H1 (cell line): ENCODE measurements around the gene DMPK. TPM values are rescaled to one million over a fixed set of nuclear protein-coding genes. Genes with fewer than 3 reads are reported as not detected.

ENCODE experiments used
- CTCF ChIA-PET: fragments of 300-600 bp; sonication (Branson Sonifier 250); formaldehyde crosslinking; loops from one replicate; lab custom pipeline; 2021; ENCODE audit not compliant: partially characterized antibody; lab: Charles Lee
- POLR2A ChIA-PET: fragments of 300-600 bp; sonication (Branson Sonifier 250); formaldehyde crosslinking; loops from one replicate; lab custom pipeline; 2021; ENCODE audit warnings: inconsistent platforms; ENCODE audit not compliant: partially characterized antibody; lab: Charles Lee
- DNase-seq, 2 experiments: peaks; one replicate each; pipeline versions ENCODE4 v3.0.0 to v3.0.0-alpha.2; 2010 to 2022; ENCODE audit warnings: low spot score in 2 of 2, low read depth in 1 of 2, mixed read lengths in 1 of 2
- FAIRE-seq: peaks from 2 replicates; lab custom pipeline; 2011; peaks lifted over from hg19 to GRCh38; lab: Jason Lieb, UNC
- H2AFZ ChIP-seq: 2 replicates; pipeline ENCODE4 v1.8.1; 2012; ENCODE audit warnings: low read length, inconsistent platforms
- H2AK5ac ChIP-seq: 2 replicates; pipeline ENCODE4 v1.6.1; 2013; ENCODE audit warnings: low read depth, low read length
- H2BK120ac ChIP-seq: replicated peaks from 2 replicates; pipeline ENCODE3; 2013; ENCODE audit warnings: low read depth, low read length, inconsistent platforms
- H2BK12ac ChIP-seq: 2 replicates; pipeline ENCODE4 v1.6.1; 2013; ENCODE audit warnings: low read depth, low read length
- H2BK15ac ChIP-seq: 2 replicates; pipeline ENCODE4 v1.6.1; 2013; ENCODE audit warnings: low read length
- H2BK20ac ChIP-seq: 2 replicates; pipeline ENCODE4 v1.6.1; 2013; ENCODE audit warnings: low read length
- H2BK5ac ChIP-seq: 2 replicates; pipeline ENCODE4 v1.6.1; 2013; ENCODE audit warnings: low read depth, low read length
- H3K14ac ChIP-seq: 2 replicates; pipeline ENCODE4 v1.6.1; 2013; ENCODE audit warnings: inconsistent platforms; ENCODE audit not compliant: insufficient read length
- H3K18ac ChIP-seq: 2 replicates; pipeline ENCODE4 v1.6.1; 2013; ENCODE audit warnings: low read length; ENCODE audit errors: extremely low read depth
- H3K23ac ChIP-seq: 2 replicates; pipeline ENCODE4 v1.6.1; 2013; ENCODE audit warnings: inconsistent platforms; ENCODE audit not compliant: insufficient read length
- H3K23me2 ChIP-seq: 2 replicates; pipeline ENCODE4 v1.6.1; 2013; ENCODE audit warnings: low read depth, low read length
- H3K27ac ChIP-seq: 2 replicates; pipeline ENCODE4 v1.6.1; 2011; ENCODE audit warnings: low read depth, low read length, inconsistent platforms
- H3K27me3 ChIP-seq, 4 experiments: replicated peaks in 1 of 4; 1 replicate in 1 of 4; 2 replicates in 3 of 4; pipeline versions ENCODE4 v1.6.1 to v1.8.1; 2011 to 2013; ENCODE audit warnings: low read length in 3 of 4, mild to moderate bottlenecking in 3 of 4, inconsistent platforms in 2 of 4, mixed read lengths in 2 of 4, moderate library complexity in 1 of 4; ENCODE audit not compliant: control insufficient read depth in 3 of 4, insufficient read depth in 3 of 4; ENCODE audit errors: extremely low read depth in 1 of 4
- H3K36me3 ChIP-seq, 4 experiments: 2 replicates each; pipeline versions ENCODE4 v1.6.1 to v1.8.1; 2011 to 2013; ENCODE audit warnings: mild to moderate bottlenecking in 4 of 4, low read length in 3 of 4, moderate library complexity in 2 of 4, control low read depth in 1 of 4, inconsistent platforms in 1 of 4; ENCODE audit not compliant: insufficient read depth in 4 of 4, control insufficient read depth in 2 of 4
- H3K4ac ChIP-seq: replicated peaks from 2 replicates; pipeline ENCODE3; 2013; ENCODE audit warnings: low read length, low read depth, mixed read lengths, inconsistent platforms; ENCODE audit not compliant: insufficient read length
- H3K4me1 ChIP-seq, 4 experiments: replicated peaks in 1 of 4; 1 replicate in 1 of 4; 2 replicates in 3 of 4; pipeline versions ENCODE4 v1.6.1 to v1.8.1; 2011 to 2013; ENCODE audit warnings: low read length in 3 of 4, inconsistent platforms in 2 of 4, mixed read lengths in 1 of 4; ENCODE audit not compliant: insufficient read depth in 4 of 4, control insufficient read depth in 3 of 4
- H3K4me2 ChIP-seq, 2 experiments: 2 replicates each; pipeline versions ENCODE4 v1.6.1 to v1.8.1; 2011 to 2013; ENCODE audit warnings: low read depth in 2 of 2, low read length in 2 of 2, control low read depth in 1 of 2, inconsistent platforms in 1 of 2, mild to moderate bottlenecking in 1 of 2; ENCODE audit not compliant: insufficient read depth in 1 of 2
- H3K4me3 ChIP-seq, 4 experiments: fragments of 200-600, 300-600 bp in 1 of 4; sonication (generic), shearing (Covaris generic), sonication (Bioruptor Twin) in 1 of 4; 2 replicates each; pipeline versions ENCODE4 v1.5.1 to v1.8.1; 2011 to 2016; ENCODE audit warnings: low read length in 4 of 4, low read depth in 3 of 4, control low read depth in 2 of 4, inconsistent platforms in 2 of 4, mild to moderate bottlenecking in 2 of 4, mixed read lengths in 1 of 4, moderate library complexity in 1 of 4; ENCODE audit not compliant: insufficient read depth in 2 of 4; ENCODE audit errors: extremely low read depth in 1 of 4
- H3K56ac ChIP-seq: replicated peaks from 2 replicates; pipeline ENCODE3; 2013; ENCODE audit warnings: low read depth, mild to moderate bottlenecking, mixed read lengths, low read length, inconsistent platforms; ENCODE audit not compliant: insufficient read length
- H3K79me1 ChIP-seq: 2 replicates; pipeline ENCODE4 v1.6.1; 2013; ENCODE audit warnings: low read depth, low read length, control low read depth
- H3K79me2 ChIP-seq, 2 experiments: 2 replicates each; pipeline versions ENCODE4 v1.6.1 to v1.8.1; 2012 to 2013; ENCODE audit warnings: low read length in 2 of 2, mild to moderate bottlenecking in 2 of 2, inconsistent platforms in 1 of 2; ENCODE audit not compliant: insufficient read depth in 2 of 2, control insufficient read depth in 1 of 2
- H3K9ac ChIP-seq, 4 experiments: replicated peaks in 1 of 4; 1 replicate in 1 of 4; 2 replicates in 3 of 4; pipeline versions ENCODE4 v1.6.1 to v1.8.1; 2011 to 2013; ENCODE audit warnings: low read depth in 3 of 4, low read length in 3 of 4, control low read depth in 2 of 4, mild to moderate bottlenecking in 2 of 4, moderate library complexity in 2 of 4, inconsistent platforms in 1 of 4; ENCODE audit errors: extremely low read depth in 1 of 4
- H3K9me3 ChIP-seq, 2 experiments: 2 replicates each; pipeline versions ENCODE4 v1.6.1 to v1.8.1; 2012 to 2013; ENCODE audit warnings: mild to moderate bottlenecking in 2 of 2, moderate library complexity in 2 of 2, control low read depth in 1 of 2, inconsistent platforms in 1 of 2, low read depth in 1 of 2, low read length in 1 of 2, mixed read lengths in 1 of 2; ENCODE audit not compliant: insufficient read depth in 2 of 2
- H4K20me1 ChIP-seq, 2 experiments: replicated peaks in 1 of 2; 2 replicates each; pipeline versions ENCODE3 to v1.8.1; 2011 to 2013; ENCODE audit warnings: inconsistent platforms in 2 of 2, low read length in 2 of 2, mild to moderate bottlenecking in 1 of 2; ENCODE audit not compliant: insufficient read depth in 2 of 2, control insufficient read depth in 1 of 2
- H4K5ac ChIP-seq: 2 replicates; pipeline ENCODE4 v1.6.1; 2013; ENCODE audit warnings: low read length, low read depth, mixed read lengths, inconsistent platforms; ENCODE audit not compliant: insufficient read length
- H4K8ac ChIP-seq: 2 replicates; pipeline ENCODE4 v1.8.0; 2013; ENCODE audit warnings: mild to moderate bottlenecking, moderate library complexity, low read length, inconsistent platforms; ENCODE audit not compliant: insufficient read depth; ENCODE audit errors: extremely low read depth
- H4K91ac ChIP-seq: replicated peaks from 2 replicates; pipeline ENCODE3; 2013; ENCODE audit warnings: low read length, mixed read lengths, inconsistent platforms; ENCODE audit not compliant: insufficient read length
- ATF3 ChIP-seq: IDR thresholded peaks from 2 replicates; pipeline ENCODE4 v1.6.1; 2011; ENCODE audit warnings: low read depth, mild to moderate bottlenecking, low read length; ENCODE audit not compliant: insufficient read depth
- CEBPB ChIP-seq: IDR thresholded peaks from 2 replicates; pipeline ENCODE4 v1.6.1; 2012; ENCODE audit warnings: low read depth, low read length
- EP300 ChIP-seq, 2 experiments: IDR thresholded peaks; 1 replicate in 1 of 2; 2 replicates in 1 of 2; pipeline ENCODE4 v1.6.1; 2011 to 2012; ENCODE audit warnings: low read depth in 2 of 2, low read length in 2 of 2, mild to moderate bottlenecking in 2 of 2, borderline replicate concordance in 1 of 2, inconsistent platforms in 1 of 2, moderate library complexity in 1 of 2
- POLR2A ChIP-seq, 2 experiments: IDR thresholded peaks; 1 replicate in 1 of 2; 2 replicates in 1 of 2; pipeline ENCODE4 v1.6.1; 2011; ENCODE audit warnings: low read depth in 2 of 2, low read length in 2 of 2, mild to moderate bottlenecking in 2 of 2; ENCODE audit errors: control extremely low read depth in 1 of 2
- RAD21 ChIP-seq, 2 experiments: IDR thresholded peaks in 1 of 2; conservative IDR thresholded peaks in 1 of 2; 2 replicates each; pipeline ENCODE4 v1.6.1; 2011; ENCODE audit warnings: low read depth in 2 of 2, low read length in 2 of 2, improper control_type of control experiment in 1 of 2, inconsistent platforms in 1 of 2, mild to moderate bottlenecking in 1 of 2, moderate library complexity in 1 of 2
- RFX5 ChIP-seq: IDR thresholded peaks from 2 replicates; pipeline ENCODE4 v1.6.1; 2011; ENCODE audit warnings: low read depth, low read length, improper control_type of control experiment, borderline replicate concordance
- SIX5 ChIP-seq: IDR thresholded peaks from 2 replicates; pipeline ENCODE4 v1.6.1; 2011; ENCODE audit warnings: mild to moderate bottlenecking, low read depth, low read length
- SP4 ChIP-seq: IDR thresholded peaks from 2 replicates; pipeline ENCODE4 v1.6.1; 2012; ENCODE audit warnings: low read length, inconsistent platforms
- TBP ChIP-seq: IDR thresholded peaks from 2 replicates; pipeline ENCODE4 v1.6.1; 2011; ENCODE audit warnings: low read depth, low read length, improper control_type of control experiment
- TEAD4 ChIP-seq: IDR thresholded peaks from 2 replicates; pipeline ENCODE4 v1.6.1; 2012; ENCODE audit warnings: low read depth, low read length, inconsistent platforms, mixed read lengths
- USF2 ChIP-seq: IDR thresholded peaks from 2 replicates; pipeline ENCODE4 v1.6.1; 2011; ENCODE audit warnings: low read length, improper control_type of control experiment
- ZNF274 ChIP-seq: IDR thresholded peaks from 2 replicates; pipeline ENCODE4 v1.7.0; 2012; ENCODE audit warnings: low read length, borderline replicate concordance; ENCODE audit errors: extremely low read depth
- WGBS, 2 experiments: shearing (Covaris generic) in 1 of 2; methylation state at CpG; one replicate each; pipeline versions ENCODE4 v1.1.6 to v1.1.7; 2013 to 2015; ENCODE audit warnings: low lambda C conversion rate in 2 of 2, mixed read lengths in 2 of 2, inconsistent platforms in 1 of 2, low coverage in 1 of 2, missing lambda C conversion rate in 1 of 2; ENCODE audit not compliant: insufficient replicate concordance in 2 of 2, insufficient coverage in 1 of 2, insufficient read length in 1 of 2; ENCODE audit errors: extremely low coverage in 1 of 2, missing lambda C conversion rate in 1 of 2; 5-methylcytosine and 5-hydroxymethylcytosine counted together
- polyA plus RNA-seq, 7 experiments: library from polyadenylated mRNA; depleted of rRNA in 3 of 7; stranded (reverse) in 5 of 7; unstranded in 2 of 7; fragments of >200 nt in 5 of 7; fragments of 200-250 nt in 2 of 7; gene quantifications; 1 replicate in 5 of 7; 2 replicates in 1 of 7; 4 replicates in 1 of 7; pipeline versions ENCODE4 v1.2.1 to v1.2.3, GENCODE V29; 2011 to 2013; ENCODE audit warnings: missing spikeins in 2 of 7, mixed read lengths in 2 of 7
- total RNA-seq: library from RNA; stranded (reverse); fragmentation: NEBNext Ultra II Directional; extraction: Animal tissue kit (Norgen Biotek cat#: 25700); gene quantifications from 2 replicates; pipeline ENCODE4 v1.2.1, GENCODE V29; 2021

Gene DMPK
- total and polyA plus RNA-seq, 2 of the 8 experiments (the other 6 are each of a cell fraction or from before 2014, with no cell fraction given) = 13.7 to 27.4 TPM

- Histone ChIP-seq H3K4me2 (no peak overlapping the region), H4K5ac (no peak overlapping the region), H3K14ac (no peak overlapping the region), H2AFZ (no peak overlapping the region), H3K23ac (no peak overlapping the region), H3K9ac (no peak overlapping the region), H3K4me1 (peaks cover 0 to 6% (median 1%) of the 10 kb centered on the region in 4 experiments; a peak in 1 of 7 replicates), H2BK5ac (no peak overlapping the region), H3K56ac (no peak overlapping the region), H3K4ac (no peak overlapping the region), H3K36me3 (no peaks in the 10 kb centered on the region), H3K18ac (no peak overlapping the region), H3K23me2 (peaks cover 2% of the 10 kb centered on the region; the same call in 1 of the 2 replicates), H3K79me1 (no peaks in the 10 kb centered on the region), H3K79me2 (no peaks in the 10 kb centered on the region), H4K20me1 (no peaks in the 10 kb centered on the region), H3K27me3 (peaks cover 0 to 2% (median 1%) of the 10 kb centered on the region in 4 experiments; a peak in 1 of 7 replicates), H2BK120ac (no peak overlapping the region), H2BK12ac (no peak overlapping the region), H2BK20ac (no peak overlapping the region), H4K91ac (no peak overlapping the region), H3K27ac (no peak overlapping the region), H4K8ac (no peak overlapping the region), H2AK5ac (no peak overlapping the region), H2BK15ac (no peak overlapping the region), H3K4me3 (no peak overlapping the region), H3K9me3 (no peaks in the 10 kb centered on the region)
- ChIA-PET CTCF (interaction anchor here (0.6 to 1.3 kb wide), 7 partner anchors 9 to 272 kb away, joined by 3 to 8 read pairs (median 3); partner anchors contain the start of gene SIX5), POLR2A (interaction anchor here (0.6 to 12.9 kb wide), 5 partner anchors 12 to 44 kb away, joined by 3 to 153 read pairs (median 5); partner anchors contain the start of gene SIX5)
- FAIRE-seq (no peak), DNase-seq (no peak)
- WGBS, 2 experiments = 84% methylated on average over 8 of the region's 9 CpGs; no CpG with 5 or more reads in 1 of the 2 experiments
- no peak for TF ChIP-seq POLR2A (IDR thresholded peaks at IDR 0.05; ENCODE audit: control extremely low read depth in 1 of 2, low read depth in 2 of 2, low read length in 2 of 2)
- TF ChIP-seq USF2 = no peak
- no peak for TF ChIP-seq SIX5
- no peak for TF ChIP-seq TEAD4
- no peak for TF ChIP-seq ATF3
- TF ChIP-seq RFX5 = no peak
- no peak for TF ChIP-seq CEBPB
- no peak for TF ChIP-seq EP300 (IDR thresholded peaks at IDR 0.05; ENCODE audit: borderline replicate concordance in 1 of 2, low read depth in 2 of 2, low read length in 2 of 2)
- no peak for TF ChIP-seq ZNF274
- TF ChIP-seq SP4 = no peak
- TF ChIP-seq TBP = no peak
- TF ChIP-seq RAD21 (IDR thresholded peaks at IDR 0.05 in 1 of 2, conservative IDR thresholded peaks at IDR 0.05 in 1 of 2; ENCODE audit: low read depth in 2 of 2, low read length in 2 of 2) = no peak
Measured at GRCh38 chr19:45757695-45758094, 24.6 kb downstream of the DMPK start.
